Endothelial cell of umbilical vein (primary cell): Measurements from ENCODE around the gene CCDC59. TPM values are rescaled to one million over a fixed set of nuclear protein-coding genes. Genes with fewer than 3 reads are reported as not detected.

Experiments used
- BruUV-seq: library from RNA; stranded (reverse); fragments of 400-500 nt; replicated peaks from 2 replicates; lab custom pipeline; 2021; lab: Mats Ljungman, UMichigan
- CTCF ChIA-PET: fragments of 300-600, 350-600 bp; sonication (Branson Sonifier 250); formaldehyde crosslinking; loops from one replicate; lab custom pipeline; 2021; ENCODE audit warnings: antibody characterized with exemption, inconsistent platforms; lab: Charles Lee
- POLR2A ChIA-PET: fragments of 300-600, 350-600 bp; sonication (Branson Sonifier 250); formaldehyde crosslinking; loops from one replicate; lab custom pipeline; 2021; ENCODE audit warnings: antibody characterized with exemption, inconsistent platforms; lab: Charles Lee
- DNase-seq: peaks from one replicate; pipeline ENCODE4 v3.0.0-alpha.2; 2011; ENCODE audit warnings: low read depth, low spot score
- FAIRE-seq: peaks from 2 replicates; lab custom pipeline; 2011; peaks lifted over from hg19 to GRCh38; lab: Jason Lieb, UNC
- H2AFZ ChIP-seq: 2 replicates; pipeline ENCODE4 v1.6.0; 2012; ENCODE audit warnings: low read depth, low read length, control low read depth, inconsistent platforms
- H3K27ac ChIP-seq: 2 replicates; pipeline ENCODE4 v1.5.1; 2011; ENCODE audit warnings: low read depth, mild to moderate bottlenecking, control low read depth, low read length, moderate library complexity; ENCODE audit not compliant: insufficient read depth
- H3K27me3 ChIP-seq, 2 experiments: 2 replicates each; pipeline versions ENCODE4 v1.6.0 to v1.6.1; 2011; ENCODE audit warnings: low read length in 2 of 2, mixed read lengths in 1 of 2; ENCODE audit not compliant: control insufficient read depth in 2 of 2, insufficient read depth in 2 of 2
- H3K36me3 ChIP-seq, 2 experiments: 2 replicates in 1 of 2; 3 replicates in 1 of 2; pipeline ENCODE4 v1.5.1; 2011; ENCODE audit warnings: low read length in 2 of 2, mild to moderate bottlenecking in 1 of 2, moderate library complexity in 1 of 2; ENCODE audit not compliant: control insufficient read depth in 2 of 2, insufficient read depth in 2 of 2; ENCODE audit errors: extremely low read depth in 1 of 2
- H3K4me1 ChIP-seq: 3 replicates; pipeline ENCODE4 v1.5.1; 2011; ENCODE audit warnings: mild to moderate bottlenecking, low read length; ENCODE audit not compliant: control insufficient read depth, insufficient read depth; ENCODE audit errors: extremely low read depth
- H3K4me2 ChIP-seq: 2 replicates; pipeline ENCODE4 v1.6.1; 2011; ENCODE audit warnings: low read length, control low read depth, mixed read lengths; ENCODE audit not compliant: insufficient read depth
- H3K4me3 ChIP-seq, 3 experiments: fragments of 200-600 bp in 1 of 3; sonication (generic), shearing (Covaris generic) in 1 of 3; replicated peaks in 1 of 3; 2 replicates each; pipeline ENCODE4 v1.5.1; 2011 to 2016; ENCODE audit warnings: control low read depth in 3 of 3, low read length in 3 of 3, mild to moderate bottlenecking in 2 of 3, inconsistent platforms in 1 of 3, low read depth in 1 of 3, moderate library complexity in 1 of 3; ENCODE audit not compliant: insufficient read depth in 1 of 3
- H3K79me2 ChIP-seq: 2 replicates; pipeline ENCODE4 v1.6.0; 2012; ENCODE audit warnings: low read length, inconsistent platforms; ENCODE audit not compliant: control insufficient read depth, insufficient read depth
- H3K9ac ChIP-seq: replicated peaks from 2 replicates; pipeline ENCODE3; 2011; ENCODE audit warnings: low read length, control low read depth; ENCODE audit not compliant: insufficient read depth; ENCODE audit errors: extremely low read depth
- H3K9me1 ChIP-seq: replicated peaks from 3 replicates; pipeline ENCODE4 v1.6.0; 2011; ENCODE audit warnings: mild to moderate bottlenecking, low read length; ENCODE audit not compliant: control insufficient read depth, insufficient read depth; ENCODE audit errors: extremely low read depth
- H3K9me3 ChIP-seq: replicated peaks from 2 replicates; pipeline ENCODE4 v1.5.1; 2012; ENCODE audit warnings: low read length, inconsistent platforms; ENCODE audit not compliant: control insufficient read depth, insufficient read depth
- H4K20me1 ChIP-seq: replicated peaks from 2 replicates; pipeline ENCODE3; 2011; ENCODE audit warnings: mild to moderate bottlenecking, low read length; ENCODE audit not compliant: control insufficient read depth, insufficient read depth; ENCODE audit errors: extremely low read depth
- CTCF ChIP-seq, 2 donors: IDR thresholded peaks; 1 replicate in 1 of 2; 2 replicates in 1 of 2; pipeline ENCODE4 v1.5.1; 2011; ENCODE audit warnings: low read length in 2 of 2, mild to moderate bottlenecking in 2 of 2, moderate library complexity in 2 of 2, control low read depth in 1 of 2, inconsistent platforms in 1 of 2, low read depth in 1 of 2; ENCODE audit not compliant: insufficient read depth in 1 of 2; ENCODE audit errors: extremely low read depth in 1 of 2
- EZH2 ChIP-seq: IDR thresholded peaks from 2 replicates; pipeline ENCODE4 v1.6.1; 2012; ENCODE audit warnings: borderline replicate concordance, low read depth, mild to moderate bottlenecking, moderate library complexity, low read length, inconsistent platforms; ENCODE audit not compliant: severe bottlenecking
- FOS ChIP-seq: IDR thresholded peaks from 2 replicates; pipeline ENCODE4 v1.6.1; 2011; ENCODE audit warnings: mild to moderate bottlenecking, low read length, moderate library complexity, borderline replicate concordance; ENCODE audit not compliant: insufficient read depth
- GATA2 ChIP-seq: IDR thresholded peaks from 2 replicates; pipeline ENCODE4 v1.7.0; 2011; ENCODE audit warnings: low read depth, mild to moderate bottlenecking, moderate library complexity, mixed read lengths, low read length; ENCODE audit not compliant: insufficient read length, insufficient read depth
- JUN ChIP-seq: IDR thresholded peaks from 2 replicates; pipeline ENCODE4 v1.6.1; 2011; ENCODE audit warnings: borderline replicate concordance, low read depth; ENCODE audit not compliant: insufficient read length, insufficient read depth
- MYC ChIP-seq: IDR thresholded peaks from one replicate; pipeline ENCODE4 v1.6.1; 2011; ENCODE audit warnings: mild to moderate bottlenecking, low read depth, low read length
- POLR2A ChIP-seq: IDR thresholded peaks from 2 replicates; pipeline ENCODE4 v1.6.1; 2012; ENCODE audit warnings: low read depth, mild to moderate bottlenecking, control low read depth, low read length
- POLR2AphosphoS5 ChIP-seq: IDR thresholded peaks from 2 replicates; pipeline ENCODE4 v1.6.1; 2012; ENCODE audit warnings: low read depth, mild to moderate bottlenecking, control low read depth, low read length, moderate library complexity; ENCODE audit not compliant: insufficient read depth
- dilution Hi-C: fragments of 300-500 bp; cut with MboI; formaldehyde crosslinking; loops from one replicate; pipeline ENCODE4 v1.15.0; 2019; ENCODE audit warnings: low sequenced_read_pairs; ENCODE audit not compliant: extremely low pct_ligation_motif_present
- intact Hi-C: fragments of 100-400 bp; cut with micrococcal nuclease; formaldehyde crosslinking; loops from one replicate; pipeline ENCODE4 v1.10.0; 2022
- polyA plus RNA-seq, 4 experiments: library from polyadenylated mRNA; depleted of rRNA in 3 of 4; stranded (reverse) in 3 of 4; unstranded in 1 of 4; fragments of >200 nt; gene quantifications; 2 replicates each; pipeline versions ENCODE4 v1.2.1 to v1.2.3, GENCODE V29; 2011 to 2012; ENCODE audit warnings: missing spikeins in 1 of 4
- total RNA-seq: library from RNA; stranded (reverse); gene quantifications from 2 replicates; pipeline ENCODE4 v1.2.3, GENCODE V29; 2021
- TF ChIP-seq, protein P1 (sequence below): IDR thresholded peaks from 2 replicates; pipeline ENCODE4 v1.6.1; 2011; ENCODE audit not compliant: insufficient read depth, insufficient read length

Gene CCDC59
- total and polyA plus RNA-seq, 2 donors (not counting 3 experiments of a cell fraction or from before 2014, with no cell fraction given) = 12.1 to 45.4 TPM

- no peak overlapping the region for H3K4me2 ChIP-seq
- dilution Hi-C loops = no loop called here
- no peaks in the 10 kb centered on the region for H3K9me1 ChIP-seq
- no peak for FAIRE-seq
- H4K20me1 ChIP-seq = no peaks in the 10 kb centered on the region
- BruUV-seq = no TSS peak
- no peak for DNase-seq
- no peaks in the 10 kb centered on the region for H3K4me1 ChIP-seq
- ChIA-PET CTCF (interaction anchor here (1.2 kb wide), 1 partner anchor 8 kb away, joined by 4 read pairs; the partner anchor contains the start of genes CCDC59 and METTL25), POLR2A (no interaction called here)
- H3K4me3 ChIP-seq = no peak overlapping the region
- H3K9ac ChIP-seq = no peak overlapping the region
- no peak overlapping the region for H3K27ac ChIP-seq
- H3K27me3 ChIP-seq = no peaks in the 10 kb centered on the region
- H3K36me3 ChIP-seq = peaks cover 2 to 3% of the 10 kb centered on the region in 2 experiments
- intact Hi-C loops = no loop called here
- no peak for TF ChIP-seq CTCF (IDR thresholded peaks at IDR 0.05; ENCODE audit: extremely low read depth in 1 of 2, insufficient read depth in 1 of 2, low read depth in 1 of 2, low read length in 2 of 2)
- TF ChIP-seq POLR2A = no peak
- TF ChIP-seq JUN = no peak
- TF ChIP-seq EZH2 = no peak
- TF ChIP-seq GATA2 = no peak
- no peak for TF ChIP-seq FOS
- no peak for TF ChIP-seq POLR2AphosphoS5
- TF ChIP-seq, protein P1, sequence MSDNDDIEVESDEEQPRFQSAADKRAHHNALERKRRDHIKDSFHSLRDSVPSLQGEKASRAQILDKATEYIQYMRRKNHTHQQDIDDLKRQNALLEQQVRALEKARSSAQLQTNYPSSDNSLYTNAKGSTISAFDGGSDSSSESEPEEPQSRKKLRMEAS = no peak
- no peak for TF ChIP-seq MYC
- H2AFZ ChIP-seq = no peak overlapping the region
- H3K9me3 ChIP-seq = no peaks in the 10 kb centered on the region
- no peaks in the 10 kb centered on the region for H3K79me2 ChIP-seq
Measured at GRCh38 chr12:82350161-82350560, 8.0 kb downstream of the CCDC59 start.
